GM19238 (cell line): ENCODE data around the gene CAMTA2.
"Not testable (repeated sequence)": the region's sequence is repeated elsewhere in the genome, so short reads cannot be mapped to it uniquely, and the experiment has no call there.

Experiments
- DNase-seq: peaks from one replicate; pipeline ENCODE4 v3.0.0; 2011; ENCODE audit warnings: low spot score; ENCODE audit not compliant: insufficient read length

CAMTA2 gene

DNA sequence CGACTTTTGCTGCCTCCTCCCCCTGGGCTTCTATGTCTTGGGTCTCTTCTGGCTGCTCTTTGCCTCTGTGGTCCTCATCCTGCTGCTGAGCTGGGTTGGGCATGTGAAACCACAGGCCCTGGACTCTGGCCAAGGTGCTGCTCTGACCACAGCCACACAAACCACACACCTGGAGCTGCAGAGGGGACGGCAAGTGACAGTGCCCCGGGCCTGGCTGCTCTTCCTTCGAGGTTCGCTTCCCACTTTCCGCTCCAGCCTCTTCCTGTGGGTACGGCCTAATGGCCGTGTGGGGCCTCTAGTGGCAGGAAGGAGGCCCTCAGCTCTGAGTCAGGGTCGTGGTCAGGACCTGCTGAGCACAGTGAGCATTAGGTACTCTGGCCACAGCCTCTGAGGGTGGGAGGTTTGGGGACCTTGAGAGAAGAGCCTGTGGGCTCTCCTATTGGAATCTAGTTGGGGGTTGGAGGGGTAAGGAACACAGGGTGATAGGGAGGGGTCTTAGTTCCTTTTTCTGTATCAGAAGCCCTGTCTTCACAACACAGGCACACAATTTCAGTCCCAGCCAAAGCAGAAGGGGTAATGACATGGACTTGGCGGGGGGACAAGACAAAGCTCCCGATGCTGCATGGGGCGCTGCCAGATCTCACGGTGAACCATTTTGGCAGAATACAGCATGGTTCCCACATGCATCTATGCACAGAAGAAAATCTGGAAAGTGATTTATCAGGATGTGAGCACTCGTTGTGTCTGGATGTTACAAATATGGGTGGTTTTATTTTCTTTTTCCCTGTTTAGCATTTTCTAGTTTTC is 53.1 kb downstream of the CAMTA2 start:
- DNase-seq = peak; percentile 42

DNA sequence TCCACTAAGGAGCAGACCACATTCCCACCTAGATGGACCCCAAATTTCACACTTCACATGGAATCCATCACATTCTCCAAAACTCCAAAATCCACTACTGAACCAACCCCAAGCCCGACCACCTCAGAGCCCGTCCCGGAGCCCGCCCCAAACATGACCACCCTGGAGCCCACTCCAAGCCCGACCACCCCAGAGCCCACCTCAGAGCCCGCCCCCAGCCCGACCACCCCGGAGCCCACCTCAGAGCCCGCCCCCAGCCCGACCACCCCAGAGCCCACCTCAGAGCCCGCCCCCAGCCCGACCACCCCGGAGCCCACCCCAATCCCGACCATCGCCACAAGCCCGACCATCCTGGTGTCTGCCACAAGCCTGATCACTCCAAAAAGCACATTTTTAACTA is 53.8 kb downstream of the CAMTA2 start:
- DNase-seq = no peak

DNA sequence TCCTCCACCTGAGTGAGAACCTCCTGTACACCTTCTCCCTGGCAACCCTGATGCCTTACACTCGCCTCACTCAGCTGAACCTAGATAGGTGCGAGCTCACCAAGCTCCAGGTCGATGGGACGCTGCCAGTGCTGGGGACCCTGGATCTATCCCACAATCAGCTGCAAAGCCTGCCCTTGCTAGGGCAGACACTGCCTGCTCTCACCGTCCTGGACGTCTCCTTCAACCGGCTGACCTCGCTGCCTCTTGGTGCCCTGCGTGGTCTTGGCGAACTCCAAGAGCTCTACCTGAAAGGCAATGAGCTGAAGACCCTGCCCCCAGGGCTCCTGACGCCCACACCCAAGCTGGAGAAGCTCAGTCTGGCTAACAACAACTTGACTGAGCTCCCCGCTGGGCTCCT is 54.7 kb downstream of the CAMTA2 start:
- no peak for DNase-seq

DNA sequence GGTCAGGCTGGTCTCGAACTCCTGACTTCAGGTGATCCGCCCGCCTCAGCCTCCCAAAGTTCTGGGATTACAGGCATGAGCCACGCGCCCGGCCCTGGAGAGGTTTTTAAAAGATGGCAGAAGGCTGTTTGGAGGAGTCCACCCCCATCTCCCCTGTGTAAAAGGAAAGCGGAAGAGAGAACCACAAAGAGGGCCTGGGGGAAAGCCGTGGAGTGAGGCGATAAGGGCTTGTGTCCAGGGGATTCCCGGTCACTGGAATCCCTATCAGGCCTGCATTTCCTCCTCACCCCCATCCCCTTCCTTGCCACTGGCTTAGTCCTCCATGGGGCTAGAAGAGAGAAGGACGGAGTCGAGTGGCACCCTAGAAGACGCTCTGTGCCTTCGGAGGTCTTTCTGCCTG is 55.5 kb downstream of the CAMTA2 start, which contains the start of gene GP1BA:
GP1BA (plus strand) TSS at position 315 of the 400 bp plus-strand sequence. CDS start 328 bp downstream, outside the sequence.
- peak; percentile 28 for DNase-seq

- no peak for DNase-seq
Observed at GRCh38 chr17:4928881-4929280, 58.6 kb downstream of the CAMTA2 start.

DNA sequence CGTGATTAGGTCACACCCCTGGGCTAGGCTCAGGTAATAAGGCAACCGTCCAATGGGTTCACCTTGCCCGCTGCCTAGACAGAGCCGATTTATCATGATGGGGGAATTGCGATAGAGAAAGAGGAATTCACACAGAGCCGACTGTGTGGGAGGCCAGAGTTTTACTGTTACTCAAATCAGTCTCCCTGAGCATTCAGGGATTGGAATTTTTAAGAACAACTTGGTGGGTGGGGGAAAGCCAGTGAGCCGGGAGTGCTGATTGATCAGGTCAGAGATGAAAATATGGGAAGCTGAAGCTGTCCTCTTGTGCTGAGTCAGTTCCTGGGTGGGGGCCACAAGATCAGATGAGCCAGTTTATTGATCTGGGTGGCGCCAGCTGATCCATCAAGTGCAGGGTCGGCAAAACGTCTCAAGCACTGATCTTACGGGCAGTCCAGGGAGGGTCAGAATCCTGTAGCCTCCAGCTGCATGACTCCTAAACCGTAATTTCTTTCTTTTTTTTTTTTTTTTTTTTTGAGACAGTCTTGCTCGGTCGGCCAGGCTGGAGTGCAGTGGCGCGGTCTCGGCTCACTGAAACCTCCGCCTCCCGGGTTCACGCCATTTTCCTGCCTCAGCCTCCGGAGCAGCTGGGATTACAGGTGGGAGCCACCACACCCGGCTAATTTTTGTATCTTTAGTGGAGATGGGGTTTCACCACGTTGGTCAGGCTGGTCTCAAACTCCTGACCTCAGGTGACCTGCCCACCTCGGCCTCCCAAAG is 60.7 kb downstream of the CAMTA2 start:
- DNase-seq = not testable (repeated sequence)

GRCh38 chr17:4921320-4921719 is 66.2 kb downstream of the CAMTA2 start:
- DNase-seq = no peak

- no peak for DNase-seq
Observed at GRCh38 chr17:4920351-4921048, 67.0 kb downstream of the CAMTA2 start.

GRCh38 chr17:4919511-4920047 is 67.9 kb downstream of the CAMTA2 start:
- no peak for DNase-seq
